ENCODE measurements around the gene GPR142.

GRCh38 chr17:74344658-74345057 is 22.6 kb upstream of the GPR142 start:
- TF ChIP-seq, protein P1, sequence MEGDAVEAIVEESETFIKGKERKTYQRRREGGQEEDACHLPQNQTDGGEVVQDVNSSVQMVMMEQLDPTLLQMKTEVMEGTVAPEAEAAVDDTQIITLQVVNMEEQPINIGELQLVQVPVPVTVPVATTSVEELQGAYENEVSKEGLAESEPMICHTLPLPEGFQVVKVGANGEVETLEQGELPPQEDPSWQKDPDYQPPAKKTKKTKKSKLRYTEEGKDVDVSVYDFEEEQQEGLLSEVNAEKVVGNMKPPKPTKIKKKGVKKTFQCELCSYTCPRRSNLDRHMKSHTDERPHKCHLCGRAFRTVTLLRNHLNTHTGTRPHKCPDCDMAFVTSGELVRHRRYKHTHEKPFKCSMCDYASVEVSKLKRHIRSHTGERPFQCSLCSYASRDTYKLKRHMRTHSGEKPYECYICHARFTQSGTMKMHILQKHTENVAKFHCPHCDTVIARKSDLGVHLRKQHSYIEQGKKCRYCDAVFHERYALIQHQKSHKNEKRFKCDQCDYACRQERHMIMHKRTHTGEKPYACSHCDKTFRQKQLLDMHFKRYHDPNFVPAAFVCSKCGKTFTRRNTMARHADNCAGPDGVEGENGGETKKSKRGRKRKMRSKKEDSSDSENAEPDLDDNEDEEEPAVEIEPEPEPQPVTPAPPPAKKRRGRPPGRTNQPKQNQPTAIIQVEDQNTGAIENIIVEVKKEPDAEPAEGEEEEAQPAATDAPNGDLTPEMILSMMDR (conservative IDR thresholded peaks at IDR 0.05; ENCODE audit: low read length), result no peak
- TF ChIP-seq EZH2phosphoT487 (IDR thresholded peaks at IDR 0.05; ENCODE audit: borderline replicate concordance), result no peak
